Germinal center (tissue), 1 donor: Measurements from ENCODE around the gene UBE2K.
A peak's percentile ranks its signal among the peaks of the same experiment; 100 is the strongest.
"Not testable (repeated sequence)": the region's sequence is repeated elsewhere in the genome, so short reads cannot be mapped to it uniquely, and the experiment has no call there.

Source experiments
- DNase-seq: peaks from one replicate; pipeline ENCODE4 v3.0.0; 2012; ENCODE audit warnings: mixed read lengths, low spot score

Gene UBE2K

DNA sequence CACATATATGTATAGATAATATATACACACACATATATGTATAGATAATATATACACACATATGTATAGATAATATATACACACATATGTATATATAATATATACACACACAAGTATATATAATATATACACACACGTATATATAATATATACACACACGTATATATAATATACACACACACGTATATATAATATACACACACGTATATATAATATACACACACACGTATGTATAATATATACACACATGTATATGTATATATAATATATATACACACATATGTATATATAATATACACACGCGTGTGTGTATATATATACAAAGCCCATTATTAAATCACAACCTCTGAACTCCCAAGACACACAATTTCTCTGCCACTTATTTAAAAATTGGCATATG lies 8.0 kb upstream of the UBE2K start:
- DNase-seq, result no peak

GRCh38 chr4:39698424-39699009 lies 581 bp downstream of the UBE2K start:
- peak; percentile 47 for DNase-seq

DNA sequence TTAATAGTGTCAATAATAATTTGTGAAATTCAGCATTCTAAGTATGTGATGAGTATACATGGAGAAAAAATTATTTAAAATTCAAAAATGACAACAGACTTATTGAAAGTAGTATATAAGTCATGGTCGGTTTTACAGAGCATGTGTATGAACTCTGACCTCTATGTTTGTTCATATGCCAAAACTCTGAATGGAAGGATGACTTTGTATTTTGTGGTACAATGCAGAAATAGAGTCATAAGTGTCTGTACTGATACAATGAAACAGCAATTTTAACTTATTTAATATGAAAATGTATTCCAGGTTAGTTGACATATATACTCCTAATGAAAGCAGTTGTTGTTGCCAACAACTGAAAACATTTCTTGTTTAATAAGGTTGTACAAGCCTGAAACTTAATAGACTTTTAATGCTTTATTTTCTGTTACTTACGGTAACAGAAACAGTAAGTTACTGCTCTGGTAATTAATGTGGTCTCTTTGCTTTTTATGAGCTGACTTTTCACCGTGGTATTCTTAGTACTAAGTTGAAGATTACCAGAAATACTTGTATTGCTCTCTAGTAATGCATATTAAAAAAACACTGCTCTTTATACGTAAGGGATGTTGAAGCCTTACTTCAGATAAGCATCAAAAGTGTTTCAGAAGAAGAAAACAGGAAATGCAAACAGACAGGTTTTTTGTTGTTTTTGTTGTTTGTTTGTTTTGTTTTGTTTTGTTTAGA lies 1.9 kb downstream of the UBE2K start:
- DNase-seq, result no peak

DNA sequence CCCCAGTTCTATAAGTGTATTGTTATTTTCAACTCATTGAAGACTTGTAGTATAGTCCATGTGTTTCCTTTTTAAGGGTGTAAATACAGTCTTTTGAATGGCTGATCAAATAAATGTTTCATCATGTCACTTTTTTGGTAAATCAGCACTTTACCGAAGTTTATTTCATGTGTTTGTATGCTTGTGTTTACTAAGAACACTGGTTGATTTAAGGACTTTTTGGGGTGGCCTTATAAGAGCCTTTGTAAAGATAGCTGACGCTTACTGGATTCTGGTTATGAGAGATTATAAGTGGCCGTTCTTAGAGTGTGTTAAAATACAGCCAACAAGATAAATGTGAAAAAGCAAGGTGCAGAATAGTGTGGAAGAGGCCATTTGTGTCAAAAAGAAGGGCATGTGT lies 2.6 kb downstream of the UBE2K start:
- no peak for DNase-seq

GRCh38 chr4:39702716-39703115 lies 4.8 kb downstream of the UBE2K start:
- no peak for DNase-seq

- DNase-seq, result not testable (repeated sequence)
These were observed 6.9 kb downstream of the UBE2K start for GRCh38 chr4:39704789-39705188.

DNA sequence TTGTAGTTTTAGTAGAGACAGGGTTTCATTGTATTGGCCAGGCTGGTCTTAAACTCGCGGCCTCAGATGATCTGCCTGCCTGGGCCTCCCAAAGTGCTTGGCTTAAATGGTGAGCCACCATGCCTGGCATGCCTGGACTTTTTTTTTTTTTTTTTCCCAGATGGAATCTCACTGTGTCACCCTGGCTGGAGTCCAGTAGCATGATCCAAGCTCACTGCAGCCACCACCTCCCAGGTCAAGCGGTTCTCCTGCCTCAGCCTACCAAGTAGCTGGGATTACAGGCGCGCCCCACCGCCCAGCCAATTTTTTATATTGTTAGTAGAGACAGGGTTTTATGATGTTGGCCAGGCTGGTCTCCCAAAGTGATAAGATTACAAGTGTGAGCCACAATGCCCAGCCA lies 8.4 kb downstream of the UBE2K start:
- DNase-seq, result no peak

GRCh38 chr4:39706741-39707511 lies 9.0 kb downstream of the UBE2K start:
- no peak for DNase-seq

DNA sequence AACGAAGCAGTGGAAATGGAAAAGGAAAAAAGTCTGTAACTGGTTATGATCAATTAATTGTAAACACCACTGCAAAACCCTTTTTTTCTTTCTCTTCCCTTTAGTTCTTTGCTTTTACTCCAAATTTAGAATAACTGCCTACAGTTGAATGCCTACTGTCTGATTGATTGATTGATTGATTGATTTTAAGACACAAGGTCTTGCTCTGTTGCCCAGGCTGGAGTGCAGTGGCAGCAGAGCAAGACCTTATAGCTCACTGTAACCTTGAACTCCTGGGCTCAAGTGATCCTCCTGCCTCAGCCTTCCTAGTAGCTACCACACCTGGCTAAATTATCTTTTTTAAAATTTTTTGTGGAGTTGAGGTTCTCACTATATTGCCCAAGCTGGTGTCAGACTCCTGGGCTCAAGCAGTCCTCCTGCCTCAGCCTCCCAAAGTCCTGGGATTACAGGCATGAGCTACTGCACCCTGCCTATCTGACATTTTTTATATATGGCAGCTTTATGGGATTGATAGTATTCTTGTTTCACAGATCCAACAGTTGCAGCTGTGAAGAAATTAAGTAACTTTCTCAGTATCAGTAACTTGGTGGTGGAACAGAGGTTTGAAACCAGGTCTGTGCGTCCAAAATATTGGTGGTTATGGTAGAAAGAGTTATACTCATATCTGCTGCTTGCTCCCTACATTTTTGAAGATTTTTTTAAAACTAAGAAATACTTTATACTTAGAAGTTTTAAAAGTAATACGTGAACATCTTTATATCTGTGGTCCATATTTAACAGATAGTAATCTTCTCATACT lies 12.4 kb downstream of the UBE2K start:
- no peak for DNase-seq

GRCh38 chr4:39712819-39713607 lies 15.1 kb downstream of the UBE2K start:
- no peak for DNase-seq

DNA sequence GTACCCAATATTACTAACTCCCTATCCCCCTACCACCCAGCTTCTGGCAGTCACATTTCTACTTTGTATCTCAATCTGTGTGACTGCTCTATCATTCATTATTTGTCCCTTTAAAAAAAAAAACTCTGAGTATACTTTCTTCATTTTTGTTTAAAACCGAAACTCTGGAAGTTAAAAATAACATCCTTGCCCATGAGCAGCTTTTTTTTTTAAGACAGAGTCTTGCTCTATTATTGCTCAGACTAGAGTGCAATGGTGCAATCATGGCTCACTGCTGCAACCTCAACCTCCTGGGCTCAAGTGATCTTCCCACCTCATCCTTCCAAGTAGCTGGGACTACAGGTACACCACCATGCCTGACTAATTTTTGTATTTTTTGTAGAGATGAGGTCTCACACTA lies 15.8 kb downstream of the UBE2K start:
- DNase-seq, result no peak

DNA sequence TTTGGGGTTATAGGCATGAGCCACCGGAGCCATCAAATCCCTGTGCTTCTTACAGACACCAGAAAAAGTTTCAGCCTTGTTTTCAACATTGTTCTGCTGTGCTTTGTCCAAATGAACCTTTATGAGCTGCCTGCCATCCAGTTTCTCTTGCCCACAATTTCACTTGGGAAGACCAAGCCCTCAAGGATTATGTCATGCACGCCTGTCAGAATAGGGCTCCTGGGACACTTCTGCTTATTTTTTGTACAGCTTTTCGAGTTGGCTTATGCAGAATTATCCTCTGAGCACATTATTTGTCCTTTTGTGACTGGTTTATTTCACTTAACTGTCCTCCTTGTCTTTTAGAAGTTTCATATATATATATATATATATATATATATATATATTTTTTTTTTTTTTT lies 16.2 kb downstream of the UBE2K start:
- no peak for DNase-seq

- DNase-seq, result no peak
These were observed 17.9 kb downstream of the UBE2K start for GRCh38 chr4:39715788-39716187.

DNA sequence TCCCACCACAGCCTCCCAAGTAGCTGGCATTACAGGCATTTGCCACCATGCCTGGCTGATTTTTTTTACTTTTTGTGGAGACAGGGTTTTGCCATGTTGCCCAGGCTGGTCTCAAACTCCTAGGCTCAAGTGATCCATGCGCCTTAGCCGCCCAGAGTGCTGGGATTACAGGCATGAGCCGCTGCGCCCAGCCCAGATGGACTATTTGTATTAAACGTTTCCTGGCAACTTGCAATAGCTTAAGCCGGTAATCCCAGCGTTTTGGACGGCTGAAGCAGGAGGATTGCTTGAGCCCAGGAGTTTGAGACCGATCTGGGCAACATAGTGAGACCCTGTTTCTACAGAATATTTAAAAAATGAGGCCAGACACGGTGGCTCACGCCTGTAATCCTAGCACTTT lies 18.4 kb downstream of the UBE2K start:
- DNase-seq, result no peak

GRCh38 chr4:39717743-39718142 lies 19.8 kb downstream of the UBE2K start:
- DNase-seq, result not testable (repeated sequence)

DNA sequence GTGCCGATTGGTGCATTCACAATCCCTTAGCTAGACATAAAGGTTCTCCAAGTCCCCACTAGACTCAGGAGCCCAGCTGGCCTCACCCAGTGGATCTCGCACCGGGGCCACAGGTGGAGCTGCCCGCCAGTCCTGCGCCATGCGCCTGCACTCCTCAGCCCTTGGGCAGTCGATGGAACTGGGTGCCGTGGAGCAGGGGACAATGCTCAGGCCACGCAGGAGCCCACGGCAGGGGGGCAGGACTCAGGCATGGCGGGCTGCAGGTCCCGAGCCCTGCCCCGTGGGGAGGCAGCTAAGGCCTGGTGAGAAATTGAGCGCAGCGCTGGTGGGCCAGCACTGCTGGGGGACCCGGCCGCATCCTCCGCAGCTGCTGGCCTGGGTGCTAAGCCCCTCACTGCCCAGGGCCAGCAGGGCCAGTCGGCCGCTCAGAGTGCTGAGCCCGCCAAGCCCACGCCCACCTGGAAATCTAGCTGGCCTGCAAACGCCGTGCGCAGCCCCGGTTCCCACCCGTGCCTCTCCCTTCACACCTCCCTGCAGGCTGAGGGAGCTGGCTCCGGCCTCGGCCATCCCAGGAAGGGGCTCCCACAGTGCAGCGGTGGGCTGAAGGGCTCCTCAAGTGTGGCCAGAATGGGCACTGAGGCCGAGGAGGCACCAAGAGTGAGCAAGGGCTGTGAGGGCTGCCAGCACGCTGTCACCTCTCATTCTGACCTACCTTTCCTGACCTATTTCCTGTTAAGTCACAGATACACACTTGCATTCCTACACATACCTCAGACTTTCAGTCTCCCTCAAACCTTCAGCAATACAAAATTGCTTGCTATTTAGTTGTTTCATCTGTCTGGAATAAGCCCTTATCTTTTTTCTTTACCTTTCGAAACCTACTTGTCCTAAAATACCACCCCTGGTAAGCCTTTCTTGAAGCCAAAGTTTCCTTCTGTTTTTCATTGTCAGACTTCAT lies 20.7 kb downstream of the UBE2K start:
- DNase-seq, result no peak

GRCh38 chr4:39719804-39720580 lies 22.1 kb downstream of the UBE2K start:
- DNase-seq, result no peak

- not testable (repeated sequence) for DNase-seq
These were observed 23.3 kb downstream of the UBE2K start for GRCh38 chr4:39721273-39721672.

DNA sequence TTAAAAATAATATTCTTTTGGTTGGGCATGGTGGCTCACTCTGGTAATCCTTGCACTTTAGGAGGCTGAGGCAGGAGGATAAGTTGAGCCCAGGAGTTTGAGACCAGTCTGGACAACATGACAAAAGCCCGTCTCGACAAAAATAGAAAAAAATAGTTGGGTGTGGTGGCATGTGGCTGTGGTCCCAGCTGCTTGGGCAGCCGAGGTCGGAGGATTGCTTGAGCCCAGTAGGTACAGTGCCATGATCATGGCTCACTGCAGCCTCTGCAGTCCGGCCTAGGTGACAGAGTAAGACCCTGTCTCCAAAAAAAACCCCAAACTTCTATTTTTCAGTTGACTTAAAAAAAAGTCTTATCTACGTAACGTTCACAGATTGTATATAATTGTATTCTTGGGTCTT lies 23.9 kb downstream of the UBE2K start:
- DNase-seq, result no peak

DNA sequence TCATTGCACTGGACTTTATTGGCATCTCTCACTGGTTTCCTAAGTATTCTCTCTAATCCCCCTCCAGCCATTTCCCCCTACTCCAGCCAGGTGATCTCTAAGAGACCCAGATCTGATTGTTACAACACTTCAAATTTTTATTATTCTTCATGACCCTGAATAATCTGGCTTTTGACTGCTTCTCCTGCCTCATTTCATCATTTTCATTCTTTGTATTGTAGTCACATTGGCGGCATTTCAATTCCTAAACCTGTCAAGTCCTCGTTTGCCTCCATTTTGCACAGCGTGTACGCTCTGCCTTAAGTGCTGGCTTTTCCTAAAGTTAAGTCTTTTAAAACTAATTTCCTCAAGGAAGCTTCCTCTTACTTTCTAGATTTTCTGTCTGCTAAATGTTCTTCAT lies 31.6 kb downstream of the UBE2K start:
- no peak for DNase-seq
